Measurements from ENCODE around the gene RGS13.

Gene RGS13

DNA sequence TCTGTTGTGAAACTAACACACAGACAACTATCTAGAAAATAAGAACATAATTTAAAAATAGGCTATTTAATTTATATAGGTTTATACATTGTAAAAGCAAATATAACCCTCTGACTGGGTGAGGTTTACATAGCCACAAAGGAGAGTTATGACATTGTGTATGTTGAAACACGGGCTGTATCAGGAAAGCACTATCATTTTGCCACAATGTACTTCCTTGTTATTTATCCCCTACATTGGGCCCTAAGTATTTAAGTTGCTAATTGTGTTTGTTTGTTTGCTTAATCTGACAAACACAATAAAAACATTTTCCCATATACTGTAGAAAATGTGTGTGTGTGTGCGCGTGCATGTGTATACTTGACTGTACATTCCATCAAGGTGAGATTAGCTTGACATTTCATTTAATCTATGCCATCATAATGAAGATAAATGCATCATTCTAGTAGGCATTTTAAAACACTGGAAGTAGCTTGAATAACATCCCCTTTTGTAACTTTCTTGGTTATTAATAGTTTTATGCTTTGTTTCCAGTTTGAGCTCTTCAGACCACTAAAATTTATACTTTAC is 72.1 kb downstream of the RGS13 start:
- no peaks in the 10 kb centered on the region for H3K27me3 ChIP-seq (ENCODE audit: control insufficient read depth in 1 of 2, insufficient read depth in 2 of 2, low read length in 2 of 2)
- no peaks in the 10 kb centered on the region for H3K9me3 ChIP-seq (ENCODE audit: control insufficient read depth in 2 of 2, low read length in 2 of 2)
- H3K4me1 ChIP-seq (ENCODE audit: control insufficient read depth, insufficient read depth, low read length) = no peaks in the 10 kb centered on the region
- H3K4me3 ChIP-seq (ENCODE audit: low read length in 2 of 2) = no peak overlapping the region
- no peak overlapping the region for H3K9ac ChIP-seq (ENCODE audit: low read length in 2 of 2)
- no peaks in the 10 kb centered on the region for H3K36me3 ChIP-seq (ENCODE audit: control insufficient read depth in 2 of 2, insufficient read depth in 2 of 2, low read length in 2 of 2)
- no peak overlapping the region for H3K27ac ChIP-seq (ENCODE audit: low read length)

DNA sequence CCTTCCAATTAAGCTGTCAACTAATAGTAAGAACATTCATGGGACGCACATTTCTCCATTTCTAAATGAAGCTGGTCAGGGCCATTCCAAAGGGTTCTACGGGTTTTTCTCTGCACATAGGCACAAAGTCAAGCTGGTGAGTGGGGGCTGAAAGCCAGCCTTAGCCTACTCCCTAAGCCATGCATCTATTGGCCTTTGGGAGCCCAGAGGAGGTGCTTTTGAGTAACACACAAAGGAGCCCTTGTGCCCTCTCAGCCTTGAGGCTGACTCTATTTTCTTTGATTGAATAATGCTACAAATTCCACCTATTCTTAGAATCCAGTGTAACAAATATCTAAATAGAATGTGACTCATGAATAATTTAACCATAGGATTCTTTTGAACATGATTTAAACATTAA is 73.6 kb downstream of the RGS13 start:
- no peaks in the 10 kb centered on the region for H3K9me3 ChIP-seq (ENCODE audit: control insufficient read depth in 2 of 2, low read length in 2 of 2)
- no peak overlapping the region for H3K27ac ChIP-seq (ENCODE audit: low read length)
- H3K4me3 ChIP-seq (ENCODE audit: low read length in 2 of 2) = no peak overlapping the region
- no peaks in the 10 kb centered on the region for H3K27me3 ChIP-seq (ENCODE audit: control insufficient read depth in 1 of 2, insufficient read depth in 2 of 2, low read length in 2 of 2)
- H3K36me3 ChIP-seq (ENCODE audit: control insufficient read depth in 2 of 2, insufficient read depth in 2 of 2, low read length in 2 of 2) = no peaks in the 10 kb centered on the region
- H3K4me1 ChIP-seq (ENCODE audit: control insufficient read depth, insufficient read depth, low read length) = peaks cover 6% of the 10 kb centered on the region
- no peak overlapping the region for H3K9ac ChIP-seq (ENCODE audit: low read length in 2 of 2)
